HEK293 (cell line): ENCODE data around the gene ENOX2.
A peak's percentile ranks its signal among the peaks of the same experiment; 100 is the strongest.

Experiments
- CTCF ChIA-PET: fragments of 350-600 bp; formaldehyde crosslinking; extraction: SDS; loops from one replicate; lab custom pipeline; 2021; ENCODE audit warnings: antibody characterized with exemption; lab: Yijun Ruan, JAX
- POLR2A ChIA-PET: fragments of 300-600 bp; formaldehyde crosslinking; extraction: SDS; loops from one replicate; lab custom pipeline; 2020; ENCODE audit warnings: antibody characterized with exemption, inconsistent platforms; lab: Yijun Ruan, JAX
- H3K27ac ChIP-seq: fragments of 200-500 bp; sonication (Bioruptor generic); 2 replicates; pipeline ENCODE4 v1.5.1; 2014; ENCODE audit warnings: low read depth, low read length, control low read depth, inconsistent platforms; ENCODE audit errors: extremely low read depth
- H3K36me3 ChIP-seq, 2 experiments: fragments of 200-500 bp in 1 of 2; sonication (Bioruptor generic) in 1 of 2; 1 replicate in 1 of 2; 2 replicates in 1 of 2; pipeline ENCODE4 v1.5.1; 2014 to 2017; ENCODE audit warnings: inconsistent platforms in 2 of 2, low read length in 2 of 2; ENCODE audit not compliant: control insufficient read depth in 2 of 2, insufficient read depth in 1 of 2
- H3K4me1 ChIP-seq: fragments of 200-500 bp; sonication (Bioruptor generic); 2 replicates; pipeline ENCODE4 v1.5.1; 2014; ENCODE audit warnings: mild to moderate bottlenecking, low read length, inconsistent platforms; ENCODE audit not compliant: control insufficient read depth, insufficient read depth
- H3K4me3 ChIP-seq: 2 replicates; pipeline ENCODE4 v1.5.1; 2011; ENCODE audit warnings: low read depth, mild to moderate bottlenecking, control low read depth, low read length, moderate library complexity
- H3K9me3 ChIP-seq: fragments of 200-500 bp; sonication (Bioruptor generic); 2 replicates; pipeline ENCODE4 v1.5.1; 2014; ENCODE audit warnings: low read depth, low read length, inconsistent platforms; ENCODE audit not compliant: control insufficient read depth, insufficient read depth
- BCL11B ChIP-seq: fragments of 450-650 bp; formaldehyde crosslinking; IDR thresholded peaks from 2 replicates; pipeline ENCODE4 v1.5.1; 2016; ENCODE audit warnings: low read depth, missing biosample characterization, missing genetic modification characterization
- GLI2 ChIP-seq: fragments of 450-650 bp; formaldehyde crosslinking; IDR thresholded peaks from 2 replicates; pipeline ENCODE4; 2017; ENCODE audit warnings: missing biosample characterization, missing genetic modification characterization, low read depth, borderline replicate concordance
- KLF7 ChIP-seq: fragments of 450-650 bp; formaldehyde crosslinking; IDR thresholded peaks from 2 replicates; pipeline ENCODE4 v1.5.1; 2016; ENCODE audit warnings: missing biosample characterization, missing genetic modification characterization, borderline replicate concordance
- MEIS1 ChIP-seq: sonication (generic); formaldehyde crosslinking; IDR thresholded peaks from 2 replicates; pipeline ENCODE4 v1.8.1; 2022; ENCODE audit warnings: missing genetic modification reagents, mild to moderate bottlenecking, borderline replicate concordance
- PBX3 ChIP-seq: sonication (generic); formaldehyde crosslinking; IDR thresholded peaks from 2 replicates; pipeline ENCODE4 v1.8.1; 2022; ENCODE audit warnings: mild to moderate bottlenecking, moderate library complexity, missing genetic modification reagents
- REST ChIP-seq: fragments of 450-650 bp; formaldehyde crosslinking; IDR thresholded peaks from 2 replicates; pipeline ENCODE4 v1.5.1; 2016; ENCODE audit warnings: missing biosample characterization, missing genetic modification characterization
- TCF7L2 ChIP-seq: IDR thresholded peaks from 2 replicates; pipeline ENCODE4 v1.6.1; 2011; ENCODE audit warnings: low read depth, mild to moderate bottlenecking, inconsistent platforms, low read length, moderate library complexity, borderline replicate concordance
- ZBTB6 ChIP-seq: fragments of 450-650 bp; formaldehyde crosslinking; IDR thresholded peaks from 2 replicates; pipeline ENCODE4 v1.5.1; 2017; ENCODE audit warnings: missing biosample characterization, missing genetic modification characterization
- ZNF174 ChIP-seq: fragments of 450-650 bp; formaldehyde crosslinking; IDR thresholded peaks from 2 replicates; pipeline ENCODE4 v1.5.0; 2017; ENCODE audit warnings: missing biosample characterization, mild to moderate bottlenecking, missing genetic modification characterization
- ZNF335 ChIP-seq: fragments of 450-650 bp; formaldehyde crosslinking; conservative IDR thresholded peaks from 2 replicates; pipeline ENCODE4 v1.5.1; 2016; ENCODE audit warnings: missing biosample characterization, missing genetic modification characterization
- ZNF623 ChIP-seq: fragments of 450-650 bp; formaldehyde crosslinking; IDR thresholded peaks from 2 replicates; pipeline ENCODE4 v1.5.1; 2016; ENCODE audit warnings: missing biosample characterization, missing genetic modification characterization
- ZNF639 ChIP-seq: fragments of 450-650 bp; formaldehyde crosslinking; IDR thresholded peaks from 2 replicates; pipeline ENCODE4 v1.5.1; 2016; ENCODE audit warnings: missing biosample characterization, missing genetic modification characterization

Gene ENOX2

GRCh38 chrX:130725519-130725918 is 177.5 kb downstream of the ENOX2 start:
- Histone ChIP-seq H3K36me3 (no peaks in the 10 kb centered on the region), H3K4me3 (no peak overlapping the region), H3K9me3 (no peaks in the 10 kb centered on the region), H3K4me1 (no peaks in the 10 kb centered on the region), H3K27ac (no peak overlapping the region)
- ChIA-PET POLR2A (no interaction called here), CTCF (no interaction called here)
- TF ChIP-seq ZNF639, result no peak
- no peak for TF ChIP-seq KLF7 (tag by site-specific recombination)
- no peak for TF ChIP-seq BCL11B (tag by site-specific recombination)
- TF ChIP-seq GLI2 (tag by site-specific recombination), result no peak
- TF ChIP-seq ZNF174, result no peak
- no peak for TF ChIP-seq ZNF335 (tag by site-specific recombination)

GRCh38 chrX:130719413-130719812 is 183.6 kb downstream of the ENOX2 start:
- H3K27ac ChIP-seq, result no peak overlapping the region
- ChIA-PET CTCF (no interaction called here), POLR2A (no interaction called here)
- H3K4me1 ChIP-seq, result peaks cover 4% of the 10 kb centered on the region; the same call in 1 of the 2 replicates
- TF ChIP-seq PBX3 (CRISPR knock-in tag) (no peak), REST (tag by site-specific recombination) (no peak), TCF7L2 (no peak), MEIS1 (CRISPR knock-in tag) (no peak)
- H3K9me3 ChIP-seq, result no peaks in the 10 kb centered on the region
- H3K4me3 ChIP-seq, result no peak overlapping the region
- H3K36me3 ChIP-seq, result no peaks in the 10 kb centered on the region

- H3K4me1 ChIP-seq, result peaks cover 4% of the 10 kb centered on the region; the same call in 1 of the 2 replicates
- H3K27ac ChIP-seq, result no peak overlapping the region
- no peak overlapping the region for H3K4me3 ChIP-seq
- ChIA-PET POLR2A (no interaction called here), CTCF (interaction anchor here (0.6 kb wide), 1 partner anchor 25 kb away, joined by 3 read pairs; no protein-coding TSS in a partner anchor)
- H3K9me3 ChIP-seq, result no peaks in the 10 kb centered on the region
- no peaks in the 10 kb centered on the region for H3K36me3 ChIP-seq
- TF ChIP-seq ZBTB6 (tag by site-specific recombination) (peak; percentile 68), ZNF623 (tag by site-specific recombination) (no peak)
Measured at GRCh38 chrX:130718137-130718536, 184.9 kb downstream of the ENOX2 start.
